ENCODE measurements around the gene NUPR1.

The NUPR1 gene

DNA sequence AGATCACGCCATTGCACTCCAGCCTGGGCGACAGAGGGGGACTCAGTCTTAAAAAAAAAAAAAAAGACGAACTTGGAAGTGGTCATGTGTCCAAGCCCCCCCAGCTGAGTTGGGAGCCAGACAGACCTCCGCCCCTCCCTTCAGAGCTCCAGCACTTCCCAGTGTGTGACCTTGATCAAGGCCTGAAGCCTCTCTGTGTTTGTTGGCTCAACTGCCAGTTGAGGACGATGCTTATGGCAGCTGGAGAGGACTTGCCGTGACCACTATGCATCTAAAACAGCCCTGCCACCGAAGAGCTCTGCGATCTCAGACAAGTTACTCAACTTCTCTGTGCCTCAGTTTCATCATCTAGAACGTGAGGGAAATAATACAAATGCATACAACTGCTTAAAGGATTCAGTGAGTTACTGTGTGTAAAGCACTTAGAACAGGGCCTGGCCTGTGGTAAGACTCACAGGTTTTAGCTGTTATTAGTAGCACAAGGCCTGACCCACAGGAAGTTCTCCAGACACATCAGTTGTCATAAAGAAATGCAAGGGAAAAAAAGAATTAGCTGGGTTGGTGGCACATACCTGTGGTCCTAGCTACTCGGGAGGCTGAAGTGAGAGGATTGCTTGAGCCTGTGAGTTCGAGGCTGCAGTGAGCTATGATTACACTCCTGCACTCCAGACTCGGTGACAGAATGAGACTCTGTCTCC, 25.1 kb downstream of the NUPR1 start:
- Histone ChIP-seq H3K27me3 (ENCODE audit: control insufficient read depth in 5 of 5, insufficient read depth in 4 of 5, low read length in 5 of 5) (no peaks in the 10 kb centered on the region), H3K27ac (ENCODE audit: low read depth, low read length) (no peak overlapping the region), H3K9me3 (ENCODE audit: control insufficient read depth in 5 of 5, low read length in 5 of 5) (no peaks in the 10 kb centered on the region), H3K9ac (ENCODE audit: low read length in 5 of 5) (no peak overlapping the region), H3K4me1 (ENCODE audit: control insufficient read depth in 5 of 5, insufficient read depth in 5 of 5, low read length in 5 of 5) (peaks cover 0 to 3% (median 0%) of the 10 kb centered on the region in 5 donors), H3K36me3 (ENCODE audit: control insufficient read depth in 5 of 5, insufficient read depth in 5 of 5, low read length in 5 of 5) (no peaks in the 10 kb centered on the region), H3K4me3 (ENCODE audit: low read depth in 1 of 5, low read length in 5 of 5) (no peak overlapping the region)

DNA sequence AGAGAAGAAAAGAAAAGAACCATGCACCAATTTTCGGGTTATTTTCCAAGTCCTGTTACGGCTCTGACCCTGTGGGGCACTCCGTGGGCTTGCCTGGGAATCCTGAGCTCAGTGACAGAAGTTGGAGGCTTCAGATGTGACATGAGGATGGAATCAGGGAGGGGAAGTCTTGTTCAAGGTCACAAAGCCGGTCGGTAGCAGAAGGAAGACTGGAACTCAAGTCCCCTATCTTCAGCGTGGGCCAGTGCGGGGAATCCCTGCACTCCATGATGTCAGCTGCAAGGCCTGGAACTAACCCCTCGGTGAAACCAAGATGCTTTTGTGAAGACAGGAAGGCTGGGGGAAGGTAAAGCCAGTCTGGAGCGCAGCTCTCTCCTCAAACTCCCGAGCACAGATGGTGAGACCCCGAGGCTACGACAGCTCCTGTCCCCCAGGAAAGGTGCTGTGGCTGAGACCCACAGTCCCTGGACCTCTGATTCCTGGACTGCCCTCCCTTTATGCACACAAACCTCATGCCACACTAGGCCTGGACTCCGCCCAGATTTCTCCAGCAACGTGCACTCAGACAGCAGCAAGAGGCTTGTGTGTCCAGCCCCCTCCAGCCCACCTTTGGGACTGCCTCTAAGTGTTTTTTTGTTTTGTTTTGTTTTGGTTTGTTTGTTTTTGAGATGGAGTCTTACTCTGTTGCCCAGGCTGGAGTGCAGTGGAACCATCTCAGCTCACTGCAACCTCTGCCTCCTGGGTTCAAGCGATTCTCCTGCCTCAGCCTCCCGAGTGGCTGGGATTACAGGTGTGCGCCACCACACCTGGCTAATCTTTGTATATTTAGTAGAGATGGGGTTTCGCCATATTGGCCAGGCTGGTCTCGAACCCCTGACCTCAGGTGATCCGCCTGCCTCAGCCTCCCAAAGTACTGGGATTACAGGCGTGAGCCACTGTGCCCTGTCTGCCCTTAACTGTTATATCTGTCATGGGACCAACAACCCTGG, 26.7 kb downstream of the NUPR1 start:
- Histone ChIP-seq H3K36me3 (ENCODE audit: control insufficient read depth in 5 of 5, insufficient read depth in 5 of 5, low read length in 5 of 5) (no peaks in the 10 kb centered on the region), H3K27me3 (ENCODE audit: control insufficient read depth in 5 of 5, insufficient read depth in 4 of 5, low read length in 5 of 5) (no peaks in the 10 kb centered on the region), H3K9ac (ENCODE audit: low read length in 5 of 5) (no peak overlapping the region), H3K9me3 (ENCODE audit: control insufficient read depth in 5 of 5, low read length in 5 of 5) (no peaks in the 10 kb centered on the region), H3K4me3 (ENCODE audit: low read depth in 1 of 5, low read length in 5 of 5) (no peak overlapping the region), H3K27ac (ENCODE audit: low read depth, low read length) (no peak overlapping the region), H3K4me1 (ENCODE audit: control insufficient read depth in 5 of 5, insufficient read depth in 5 of 5, low read length in 5 of 5) (peaks cover 0 to 8% (median 7%) of the 10 kb centered on the region in 5 donors)

DNA sequence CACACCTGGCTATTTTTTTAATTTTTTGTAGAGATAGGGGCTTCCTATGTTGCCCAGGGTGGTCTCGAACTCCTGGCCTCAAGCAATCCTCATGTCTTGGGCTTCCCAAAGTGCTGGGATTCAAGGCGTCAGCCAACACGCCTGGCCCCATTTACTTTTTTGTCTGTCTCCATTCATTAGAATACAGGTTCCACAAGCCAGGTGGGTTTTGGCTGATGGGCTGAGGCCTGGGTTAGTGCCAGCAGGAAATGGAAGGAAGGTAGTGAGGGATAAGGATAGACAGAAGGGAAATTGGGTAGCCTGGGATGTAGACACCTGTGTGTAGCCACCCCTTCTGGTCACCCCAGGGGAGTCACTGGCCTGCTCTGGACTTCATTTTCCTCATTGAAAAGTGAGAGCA, 27.7 kb downstream of the NUPR1 start:
- no peak overlapping the region for H3K27ac ChIP-seq (ENCODE audit: low read depth, low read length)
- no peak overlapping the region for H3K9ac ChIP-seq (ENCODE audit: low read length in 5 of 5)
- H3K4me3 ChIP-seq (ENCODE audit: low read depth in 1 of 5, low read length in 5 of 5), result no peak overlapping the region
- H3K27me3 ChIP-seq (ENCODE audit: control insufficient read depth in 5 of 5, insufficient read depth in 4 of 5, low read length in 5 of 5), result no peaks in the 10 kb centered on the region
- H3K4me1 ChIP-seq (ENCODE audit: control insufficient read depth in 5 of 5, insufficient read depth in 5 of 5, low read length in 5 of 5), result peaks cover 2 to 15% (median 12%) of the 10 kb centered on the region in 5 donors
- H3K36me3 ChIP-seq (ENCODE audit: control insufficient read depth in 5 of 5, insufficient read depth in 5 of 5, low read length in 5 of 5), result no peaks in the 10 kb centered on the region
- H3K9me3 ChIP-seq (ENCODE audit: control insufficient read depth in 5 of 5, low read length in 5 of 5), result no peaks in the 10 kb centered on the region

DNA sequence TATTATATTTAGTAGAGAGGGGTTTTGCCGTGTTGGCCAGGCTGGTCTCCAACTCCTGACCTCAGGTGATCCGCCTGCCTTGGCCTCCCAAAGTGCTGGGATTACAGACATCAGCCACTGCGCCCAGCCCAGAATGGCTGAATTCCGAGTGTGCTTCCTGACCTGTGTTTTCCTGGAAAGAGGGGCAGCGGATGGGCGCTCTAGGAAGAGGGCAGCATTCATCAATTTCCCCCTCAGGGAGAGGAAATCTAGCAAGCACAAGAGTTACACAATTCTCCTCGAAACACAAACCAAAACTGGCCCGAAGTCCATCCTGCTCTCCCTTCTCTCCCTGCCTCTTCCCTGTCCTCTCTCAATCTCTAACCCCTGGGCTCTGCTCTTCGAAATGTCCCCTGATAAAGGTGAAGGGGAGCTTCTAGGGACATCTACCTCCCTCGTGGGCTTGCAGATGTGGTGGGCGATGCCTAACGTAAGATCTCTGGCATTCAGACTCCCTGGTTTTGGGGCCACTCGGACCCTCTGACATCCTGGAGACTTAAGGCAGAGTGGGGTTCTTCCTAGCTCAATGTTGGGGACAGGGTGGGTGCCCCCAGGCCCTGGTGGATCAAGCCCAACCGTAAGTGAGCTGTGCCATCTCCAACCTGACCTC, 33.2 kb downstream of the NUPR1 start:
- peak overlapping the region in 2 of 5 donors; percentile 10 to 40 for H3K4me3 ChIP-seq (ENCODE audit: low read depth in 1 of 5, low read length in 5 of 5)
- H3K27ac ChIP-seq (ENCODE audit: low read depth, low read length), result no peak overlapping the region

DNA sequence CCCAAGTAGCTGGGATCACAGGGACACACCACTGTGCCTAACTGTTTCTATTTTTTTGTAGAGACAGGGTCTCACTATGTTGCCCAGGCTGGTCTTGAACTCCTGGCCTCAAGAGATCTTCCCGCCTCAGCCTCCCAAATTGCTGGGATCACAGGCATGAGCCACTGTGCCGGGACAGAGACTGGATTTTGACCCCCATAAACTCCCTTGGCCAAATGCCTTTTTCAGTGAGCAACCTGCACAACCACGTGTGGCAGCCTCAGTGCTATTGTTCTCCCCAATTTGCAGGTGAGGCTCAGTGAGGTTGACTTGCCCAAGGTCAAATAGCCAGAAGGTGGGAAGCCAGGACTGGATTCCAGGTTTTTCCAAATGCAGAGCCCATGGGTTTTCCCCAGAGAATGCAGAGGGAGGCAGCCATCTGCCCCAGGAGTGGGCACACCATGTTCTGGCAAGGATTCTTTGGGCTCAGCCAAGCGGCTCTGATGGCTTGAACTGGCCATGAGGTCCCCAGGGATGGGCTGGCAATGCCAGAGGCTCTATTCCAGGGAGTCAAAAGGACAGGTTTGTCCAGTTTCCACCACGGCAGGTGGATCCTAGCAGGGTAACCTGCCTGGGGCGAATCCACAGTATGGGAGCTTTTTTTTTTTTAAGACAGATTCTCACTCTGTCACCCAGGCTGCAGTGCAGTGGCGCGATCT, 33.9 kb downstream of the NUPR1 start:
- Histone ChIP-seq H3K27ac (ENCODE audit: low read depth, low read length) (no peak overlapping the region), H3K9ac (ENCODE audit: low read length in 5 of 5) (no peak overlapping the region), H3K9me3 (ENCODE audit: control insufficient read depth in 5 of 5, low read length in 5 of 5) (no peaks in the 10 kb centered on the region), H3K4me1 (ENCODE audit: control insufficient read depth in 5 of 5, insufficient read depth in 5 of 5, low read length in 5 of 5) (peaks cover 4 to 28% (median 24%) of the 10 kb centered on the region in 5 donors), H3K36me3 (ENCODE audit: control insufficient read depth in 5 of 5, insufficient read depth in 5 of 5, low read length in 5 of 5) (no peaks in the 10 kb centered on the region), H3K4me3 (ENCODE audit: low read depth in 1 of 5, low read length in 5 of 5) (no peak overlapping the region), H3K27me3 (ENCODE audit: control insufficient read depth in 5 of 5, insufficient read depth in 4 of 5, low read length in 5 of 5) (peaks cover 0 to 6% (median 0%) of the 10 kb centered on the region in 5 donors)

More for the DNA sequence above, 33.2 kb downstream of the NUPR1 start:
- Histone ChIP-seq H3K27me3 (ENCODE audit: control insufficient read depth in 5 of 5, insufficient read depth in 4 of 5, low read length in 5 of 5) (peaks cover 0 to 6% (median 0%) of the 10 kb centered on the region in 5 donors), H3K9me3 (ENCODE audit: control insufficient read depth in 5 of 5, low read length in 5 of 5) (no peaks in the 10 kb centered on the region), H3K4me1 (ENCODE audit: control insufficient read depth in 5 of 5, insufficient read depth in 5 of 5, low read length in 5 of 5) (peaks cover 4 to 28% (median 24%) of the 10 kb centered on the region in 5 donors), H3K9ac (ENCODE audit: low read length in 5 of 5) (peak overlapping the region in 3 of 5 donors; percentile 21 to 41 (median 30)), H3K36me3 (ENCODE audit: control insufficient read depth in 5 of 5, insufficient read depth in 5 of 5, low read length in 5 of 5) (no peaks in the 10 kb centered on the region)

DNA sequence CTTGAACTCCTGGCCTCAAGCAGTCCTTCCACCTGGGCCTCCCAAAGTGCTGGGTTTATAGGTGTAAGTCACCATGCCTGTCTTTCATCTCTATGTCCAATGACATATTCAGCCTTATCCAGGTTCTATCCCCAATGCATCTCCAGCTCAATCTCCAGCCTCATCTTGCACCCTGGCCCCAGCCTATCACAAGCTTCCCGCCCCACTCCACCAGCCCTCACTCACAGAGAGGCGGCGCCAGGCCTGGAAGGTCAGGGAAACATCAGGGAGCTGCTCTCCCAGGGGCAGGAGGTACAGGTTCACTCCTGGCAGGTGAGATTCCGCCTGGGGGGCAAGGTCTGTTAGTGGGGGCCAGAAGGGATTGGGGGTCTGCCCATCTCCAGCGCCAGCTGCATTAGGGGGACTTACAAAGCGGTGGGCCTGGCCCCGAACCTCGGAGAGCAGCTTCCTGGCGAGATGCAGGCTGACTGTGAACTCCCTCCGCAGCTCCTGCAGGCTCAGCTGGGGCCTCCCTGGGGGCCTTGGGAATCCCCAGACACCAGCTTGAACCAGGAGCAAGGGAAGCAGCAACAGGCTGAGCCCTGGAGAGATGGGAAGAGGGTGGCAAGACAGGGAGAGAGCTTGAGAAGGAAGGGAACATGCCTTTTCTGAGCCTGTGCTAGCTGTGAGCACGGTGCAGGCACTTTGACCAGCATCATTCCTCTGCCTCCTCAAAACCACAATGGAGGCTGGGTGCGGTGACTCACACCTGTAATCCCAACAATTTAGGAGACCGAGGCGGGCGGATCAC, 35.1 kb downstream of the NUPR1 start:
- Histone ChIP-seq H3K9me3 (ENCODE audit: control insufficient read depth in 5 of 5, low read length in 5 of 5) (no peaks in the 10 kb centered on the region), H3K27me3 (ENCODE audit: control insufficient read depth in 5 of 5, insufficient read depth in 4 of 5, low read length in 5 of 5) (peaks cover 0 to 6% (median 0%) of the 10 kb centered on the region in 5 donors), H3K4me1 (ENCODE audit: control insufficient read depth in 5 of 5, insufficient read depth in 5 of 5, low read length in 5 of 5) (peaks cover 4 to 28% (median 24%) of the 10 kb centered on the region in 5 donors), H3K27ac (ENCODE audit: low read depth, low read length) (no peak overlapping the region), H3K4me3 (ENCODE audit: low read depth in 1 of 5, low read length in 5 of 5) (no peak overlapping the region), H3K9ac (ENCODE audit: low read length in 5 of 5) (no peak overlapping the region), H3K36me3 (ENCODE audit: control insufficient read depth in 5 of 5, insufficient read depth in 5 of 5, low read length in 5 of 5) (no peaks in the 10 kb centered on the region)

DNA sequence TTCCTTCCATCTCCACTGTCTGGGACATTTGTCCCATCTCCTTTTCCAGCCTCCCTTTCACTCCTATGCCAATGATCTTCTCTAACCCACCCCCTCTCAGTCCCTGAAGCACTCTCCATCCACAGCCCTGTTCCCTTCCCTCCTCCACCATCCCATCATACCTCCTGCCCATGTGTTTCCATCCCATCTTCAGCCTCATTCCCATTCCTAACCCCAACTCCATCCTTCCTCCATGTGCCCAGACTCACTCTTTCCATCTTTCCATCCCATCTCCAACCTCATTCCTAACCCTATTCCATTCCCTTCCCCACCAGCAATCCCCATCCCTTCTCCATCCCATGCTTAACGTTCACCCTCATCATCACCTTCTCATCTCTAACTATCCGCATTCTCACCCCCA, 36.5 kb downstream of the NUPR1 start:
- Histone ChIP-seq H3K27me3 (ENCODE audit: control insufficient read depth in 5 of 5, insufficient read depth in 4 of 5, low read length in 5 of 5) (peaks cover 0 to 10% (median 5%) of the 10 kb centered on the region in 5 donors), H3K4me3 (ENCODE audit: low read depth in 1 of 5, low read length in 5 of 5) (no peak overlapping the region), H3K9ac (ENCODE audit: low read length in 5 of 5) (no peak overlapping the region)

DNA sequence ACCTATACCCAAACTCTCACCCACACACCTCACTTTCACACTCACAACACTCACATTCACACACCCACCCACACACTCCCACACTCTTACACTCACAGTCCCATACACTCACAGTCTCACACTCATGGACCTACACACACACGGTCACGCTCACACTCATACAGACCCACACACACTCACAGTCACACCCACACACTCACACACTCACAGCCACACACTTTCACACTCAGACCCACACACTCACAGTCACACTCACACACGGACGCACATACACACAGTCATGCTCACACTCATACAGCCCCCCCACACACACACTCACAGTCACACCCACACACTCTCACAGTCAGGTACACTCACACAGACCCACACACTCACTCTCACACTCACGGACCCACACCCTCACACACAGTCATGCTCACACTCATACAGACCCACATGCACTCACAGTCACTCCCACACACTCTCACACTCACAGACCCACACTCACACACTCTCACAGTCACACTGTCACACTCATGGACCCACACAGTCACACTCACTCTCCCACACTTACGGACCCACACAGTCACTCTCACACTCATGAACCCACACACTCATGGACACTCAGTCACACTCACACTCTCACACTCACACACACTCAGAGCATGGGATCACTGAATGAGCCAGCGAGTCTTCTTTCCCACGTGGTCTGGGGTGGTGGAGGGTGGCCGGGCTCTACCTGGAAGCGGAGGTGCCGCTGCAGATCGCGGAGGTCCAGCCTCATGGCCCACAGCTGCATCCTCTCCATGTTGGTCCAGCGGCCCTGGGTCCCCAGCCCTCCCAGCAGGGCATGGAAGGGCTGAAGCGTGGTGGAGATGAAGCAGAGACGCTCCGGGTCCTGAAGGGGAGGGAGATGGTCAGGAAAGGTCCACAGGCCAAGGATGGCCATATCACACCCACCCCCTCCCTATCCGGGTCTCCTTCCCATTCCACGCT, 37.2 kb downstream of the NUPR1 start:
- peak overlapping the region in 1 of 5 donors; percentile 2 for H3K9ac ChIP-seq (ENCODE audit: low read length in 5 of 5)
- H3K27ac ChIP-seq (ENCODE audit: low read depth, low read length), result no peak overlapping the region
- no peak overlapping the region for H3K4me3 ChIP-seq (ENCODE audit: low read depth in 1 of 5, low read length in 5 of 5)
- H3K4me1 ChIP-seq (ENCODE audit: control insufficient read depth in 5 of 5, insufficient read depth in 5 of 5, low read length in 5 of 5), result peaks cover 2 to 19% (median 18%) of the 10 kb centered on the region in 5 donors
- peaks cover 0 to 10% (median 5%) of the 10 kb centered on the region in 5 donors for H3K27me3 ChIP-seq (ENCODE audit: control insufficient read depth in 5 of 5, insufficient read depth in 4 of 5, low read length in 5 of 5)
- no peaks in the 10 kb centered on the region for H3K36me3 ChIP-seq (ENCODE audit: control insufficient read depth in 5 of 5, insufficient read depth in 5 of 5, low read length in 5 of 5)
- H3K9me3 ChIP-seq (ENCODE audit: control insufficient read depth in 5 of 5, low read length in 5 of 5), result no peaks in the 10 kb centered on the region

More for the DNA sequence above, 36.5 kb downstream of the NUPR1 start:
- Histone ChIP-seq H3K27ac (ENCODE audit: low read depth, low read length) (no peak overlapping the region), H3K4me1 (ENCODE audit: control insufficient read depth in 5 of 5, insufficient read depth in 5 of 5, low read length in 5 of 5) (peaks cover 4 to 21% (median 20%) of the 10 kb centered on the region in 5 donors), H3K36me3 (ENCODE audit: control insufficient read depth in 5 of 5, insufficient read depth in 5 of 5, low read length in 5 of 5) (no peaks in the 10 kb centered on the region), H3K9me3 (ENCODE audit: control insufficient read depth in 5 of 5, low read length in 5 of 5) (no peaks in the 10 kb centered on the region)
